Parathyroid adenoma (tissue), 2 donors: ENCODE measurements around the gene EYA2.

Experiments
- H2AFZ ChIP-seq: fragments of 300-600 bp; sonication (generic); one replicate; pipeline ENCODE4 v1.7.0; 2017; ENCODE audit warnings: antibody characterized with exemption, mild to moderate bottlenecking
- H3K27ac ChIP-seq: fragments of 300-600 bp; sonication (generic); one replicate; pipeline ENCODE4 v1.7.0; 2017
- H3K27me3 ChIP-seq: fragments of 300-600 bp; sonication (generic); one replicate; pipeline ENCODE4 v1.7.0; 2017; ENCODE audit warnings: low read length; ENCODE audit not compliant: control insufficient read depth, insufficient read depth
- H3K36me3 ChIP-seq: fragments of 300-600 bp; sonication (generic); one replicate; pipeline ENCODE4 v1.7.0; 2017; ENCODE audit warnings: low read length; ENCODE audit not compliant: control insufficient read depth, insufficient read depth
- H3K4me1 ChIP-seq: fragments of 300-600 bp; sonication (generic); one replicate; pipeline ENCODE4 v1.7.0; 2017; ENCODE audit warnings: control low read depth
- H3K4me2 ChIP-seq: fragments of 300-600 bp; sonication (generic); one replicate; pipeline ENCODE4 v1.7.0; 2017; ENCODE audit warnings: low read length
- H3K4me3 ChIP-seq: fragments of 300-600 bp; sonication (generic); one replicate; pipeline ENCODE4 v1.7.0; 2017; ENCODE audit warnings: low read depth, low read length
- H3K79me2 ChIP-seq: fragments of 300-600 bp; sonication (generic); one replicate; pipeline ENCODE4 v1.7.0; 2017; ENCODE audit warnings: control low read depth
- H3K9ac ChIP-seq: fragments of 300-600 bp; sonication (generic); one replicate; pipeline ENCODE4 v1.7.0; 2017; ENCODE audit warnings: mild to moderate bottlenecking
- H3K9me3 ChIP-seq: fragments of 300-600 bp; sonication (generic); one replicate; pipeline ENCODE4 v1.7.0; 2017; ENCODE audit warnings: low read length; ENCODE audit not compliant: control insufficient read depth
- CTCF ChIP-seq: fragments of 300-600 bp; sonication (generic); IDR thresholded peaks from one replicate; pipeline ENCODE4 v1.7.0; 2017; ENCODE audit warnings: antibody characterized with exemption, mild to moderate bottlenecking
- donor health status: primary hyperparathyroidism.

EYA2 gene

GRCh38 chr20:47227119-47227518, 332.5 kb downstream of the EYA2 start:
- H2AFZ ChIP-seq: no peak overlapping the region
- no peak overlapping the region for H3K4me2 ChIP-seq
- no peaks in the 10 kb centered on the region for H3K4me1 ChIP-seq
- no peak overlapping the region for H3K4me3 ChIP-seq
- peaks cover 8% of the 10 kb centered on the region for H3K79me2 ChIP-seq
- TF ChIP-seq CTCF: no peak
- H3K9me3 ChIP-seq: no peaks in the 10 kb centered on the region
- H3K27ac ChIP-seq: no peak overlapping the region
- H3K36me3 ChIP-seq: no peaks in the 10 kb centered on the region
- no peaks in the 10 kb centered on the region for H3K27me3 ChIP-seq
- H3K9ac ChIP-seq: no peak overlapping the region

- Histone ChIP-seq H3K4me3 (no peak overlapping the region), H2AFZ (no peak overlapping the region), H3K9me3 (no peaks in the 10 kb centered on the region), H3K79me2 (peaks cover 8% of the 10 kb centered on the region), H3K9ac (no peak overlapping the region), H3K27me3 (no peaks in the 10 kb centered on the region), H3K4me2 (no peak overlapping the region), H3K4me1 (no peaks in the 10 kb centered on the region), H3K27ac (no peak overlapping the region), H3K36me3 (no peaks in the 10 kb centered on the region)
- TF ChIP-seq CTCF: no peak
Observed at GRCh38 chr20:47227576-47227975, 332.9 kb downstream of the EYA2 start.

GRCh38 chr20:47228654-47229053, 334.0 kb downstream of the EYA2 start:
- TF ChIP-seq CTCF: no peak
- H3K9me3 ChIP-seq: no peaks in the 10 kb centered on the region
- no peaks in the 10 kb centered on the region for H3K4me1 ChIP-seq
- H3K4me2 ChIP-seq: no peak overlapping the region
- no peaks in the 10 kb centered on the region for H3K36me3 ChIP-seq
- H3K27me3 ChIP-seq: no peaks in the 10 kb centered on the region
- peaks cover 8% of the 10 kb centered on the region for H3K79me2 ChIP-seq
- H3K27ac ChIP-seq: no peak overlapping the region
- H2AFZ ChIP-seq: no peak overlapping the region
- no peak overlapping the region for H3K4me3 ChIP-seq
- no peak overlapping the region for H3K9ac ChIP-seq

GRCh38 chr20:47230811-47231256, 336.2 kb downstream of the EYA2 start:
- Histone ChIP-seq H3K9ac (no peak overlapping the region), H3K4me1 (no peaks in the 10 kb centered on the region), H3K27me3 (no peaks in the 10 kb centered on the region), H3K4me2 (no peak overlapping the region), H3K9me3 (no peaks in the 10 kb centered on the region), H3K4me3 (no peak overlapping the region), H3K79me2 (peaks cover 5% of the 10 kb centered on the region), H3K27ac (no peak overlapping the region), H3K36me3 (no peaks in the 10 kb centered on the region), H2AFZ (no peak overlapping the region)
- TF ChIP-seq CTCF: no peak

- no peak overlapping the region for H3K4me2 ChIP-seq
- TF ChIP-seq CTCF: no peak
- no peak overlapping the region for H2AFZ ChIP-seq
- H3K4me3 ChIP-seq: no peak overlapping the region
- no peaks in the 10 kb centered on the region for H3K27me3 ChIP-seq
- no peak overlapping the region for H3K27ac ChIP-seq
- no peaks in the 10 kb centered on the region for H3K4me1 ChIP-seq
- H3K36me3 ChIP-seq: no peaks in the 10 kb centered on the region
- no peaks in the 10 kb centered on the region for H3K9me3 ChIP-seq
- H3K9ac ChIP-seq: no peak overlapping the region
- H3K79me2 ChIP-seq: peaks cover 5% of the 10 kb centered on the region
Observed at GRCh38 chr20:47231382-47232039, 336.9 kb downstream of the EYA2 start.
